GM21576 (cell line): ENCODE results near the gene DUOXA1.
"Not testable (repeated sequence)": the region's sequence is repeated elsewhere in the genome, so short reads cannot be mapped to it uniquely, and the experiment has no call there.

Source experiments
- ATAC-seq: cut with Tn5 transposase; IDR thresholded peaks from one replicate; pipeline ENCODE4 v1.9.1; 2021; ENCODE audit warnings: mild to moderate bottlenecking, moderate library complexity; ENCODE audit not compliant: unreplicated experiment

The DUOXA1 gene

DNA sequence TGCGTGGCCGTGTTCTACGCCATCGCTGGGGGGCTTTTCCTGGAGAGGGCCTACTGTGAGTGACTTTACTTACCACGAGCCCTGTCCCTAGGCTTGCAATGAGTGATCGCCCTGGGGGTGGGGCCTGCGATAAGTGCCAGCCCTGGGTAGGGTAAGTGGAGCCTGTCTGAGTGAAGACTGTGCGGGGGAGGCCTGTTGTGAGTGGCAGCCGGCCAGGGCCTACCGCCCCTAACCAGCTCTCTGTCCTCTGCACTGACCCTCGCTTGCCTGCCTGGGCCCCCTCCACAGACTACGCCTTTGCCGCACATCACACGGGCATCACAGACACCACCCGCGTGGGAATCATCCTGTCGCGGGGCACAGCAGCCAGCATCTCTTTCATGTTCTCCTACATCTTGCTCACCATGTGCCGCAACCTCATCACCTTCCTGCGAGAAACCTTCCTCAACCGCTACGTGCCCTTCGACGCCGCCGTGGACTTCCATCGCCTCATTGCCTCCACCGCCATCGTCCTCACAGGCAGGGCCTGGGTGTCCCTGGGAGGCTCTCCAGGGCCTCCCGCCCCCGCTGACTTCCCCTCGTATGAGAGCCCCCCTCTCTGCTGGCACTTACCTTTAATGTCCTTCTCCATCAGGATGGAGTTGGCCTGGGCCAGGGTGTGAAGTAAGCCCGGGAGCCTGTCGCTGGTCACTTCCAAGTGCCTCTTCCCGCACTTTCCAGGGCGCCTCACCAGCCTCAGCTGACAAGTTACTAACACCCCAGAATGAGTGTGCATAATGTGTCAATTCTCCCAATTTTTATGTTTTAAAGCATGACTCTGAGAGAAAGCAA is 22.5 kb upstream of the DUOXA1 start:
- ATAC-seq: no peak

DNA sequence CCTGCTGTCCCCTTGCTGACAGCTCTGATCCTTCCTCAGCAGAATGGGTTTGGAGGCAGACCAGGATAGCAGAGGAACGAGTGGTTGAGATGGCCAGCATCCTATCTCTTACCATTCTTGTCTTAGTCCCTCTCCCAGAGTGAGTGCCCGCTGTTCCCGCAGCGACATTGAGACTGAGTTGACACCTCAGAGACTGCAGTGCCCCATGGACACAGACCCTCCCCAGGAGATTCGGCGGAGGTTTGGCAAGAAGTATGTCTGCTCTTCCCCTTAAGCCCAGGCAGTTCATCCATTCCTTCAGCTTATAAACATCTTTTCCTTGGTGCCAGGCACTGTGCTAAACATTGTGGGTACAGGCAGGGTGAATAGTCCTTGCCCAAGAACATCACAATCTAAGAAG is 21.3 kb upstream of the DUOXA1 start:
- no peak for ATAC-seq

DNA sequence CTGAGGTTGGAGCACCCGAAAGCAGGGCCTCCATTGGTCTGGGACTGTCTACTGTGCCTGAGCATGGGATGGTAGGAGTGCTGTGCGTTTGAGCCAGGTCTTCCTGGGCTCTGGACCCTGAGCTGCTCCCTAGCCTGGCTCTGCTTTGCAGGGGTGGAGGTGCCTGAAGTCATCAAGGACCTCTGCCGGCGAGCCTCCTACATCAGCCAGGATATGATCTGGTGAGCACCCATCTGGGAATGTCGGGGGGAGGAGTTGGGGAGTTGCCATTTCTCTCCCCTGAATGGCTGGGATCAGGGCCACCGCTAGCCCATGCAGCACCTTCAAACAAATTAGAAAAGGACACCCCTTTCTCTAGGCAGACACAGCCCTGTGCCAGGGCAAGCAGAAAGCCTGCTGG is 20.8 kb upstream of the DUOXA1 start:
- no peak for ATAC-seq

DNA sequence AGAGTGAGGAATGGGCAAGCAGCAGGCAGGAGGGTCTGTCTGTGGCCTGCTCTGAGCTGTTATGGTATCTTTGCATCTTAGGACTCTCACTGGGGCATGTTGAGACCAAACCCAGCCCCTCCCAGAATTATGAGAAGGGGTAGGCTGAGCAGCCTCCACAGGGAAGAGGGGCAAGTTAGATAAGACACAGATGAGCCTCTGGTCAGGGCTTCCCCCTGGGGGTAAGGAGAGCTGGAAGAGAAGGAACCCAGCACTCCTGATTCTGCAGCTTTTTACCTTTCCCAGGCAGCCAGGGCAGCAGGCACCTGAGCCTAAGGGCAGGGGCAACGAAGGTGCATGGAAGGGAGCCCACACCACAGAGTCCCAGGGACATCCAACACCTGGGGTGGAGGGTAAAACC is 19.4 kb upstream of the DUOXA1 start:
- no peak for ATAC-seq

DNA sequence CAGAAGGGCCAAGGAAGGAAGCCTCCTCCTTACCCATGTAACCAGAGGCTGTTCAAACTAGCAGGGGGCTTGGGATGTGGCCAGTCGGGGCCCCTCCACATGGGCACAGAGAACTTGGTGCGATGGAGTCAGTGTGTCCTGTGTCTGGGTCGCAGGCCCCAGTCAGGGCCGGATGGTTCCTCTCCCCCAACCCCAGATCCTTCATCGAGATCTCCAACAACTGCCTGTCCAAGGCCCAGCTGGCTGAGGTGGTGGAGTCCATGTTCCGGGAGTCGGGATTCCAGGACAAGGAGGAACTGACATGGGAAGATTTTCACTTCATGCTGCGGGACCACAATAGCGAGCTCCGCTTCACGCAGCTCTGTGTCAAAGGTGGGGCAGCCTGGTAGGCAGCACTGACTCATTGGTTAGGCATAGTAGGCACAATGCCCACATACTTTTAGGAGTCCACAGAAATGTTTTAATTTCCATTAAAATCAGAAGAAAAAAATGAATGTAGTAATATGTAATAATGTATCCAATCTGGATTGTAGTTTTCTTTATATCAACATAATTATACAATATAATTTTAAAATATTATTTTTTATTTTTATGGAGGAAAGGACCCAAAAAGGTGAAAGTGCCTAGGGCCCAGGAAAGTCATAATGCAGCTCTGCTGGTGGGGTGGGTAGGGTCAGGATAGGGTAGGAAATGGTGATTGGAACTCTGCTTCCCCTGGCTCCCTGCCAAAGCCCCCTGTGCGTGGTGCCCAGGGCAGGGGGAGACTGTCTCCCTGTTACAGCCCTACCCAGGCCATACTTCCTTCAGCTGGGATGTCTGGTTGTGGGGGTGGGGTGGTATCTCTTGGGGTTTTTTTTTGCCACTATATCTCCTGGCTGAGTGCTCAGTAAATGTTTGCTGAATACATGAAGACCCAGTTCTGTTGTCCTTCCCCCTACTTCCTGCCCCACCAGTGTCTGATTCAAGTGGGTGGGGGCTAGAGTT is 18.7 kb upstream of the DUOXA1 start:
- no peak for ATAC-seq

DNA sequence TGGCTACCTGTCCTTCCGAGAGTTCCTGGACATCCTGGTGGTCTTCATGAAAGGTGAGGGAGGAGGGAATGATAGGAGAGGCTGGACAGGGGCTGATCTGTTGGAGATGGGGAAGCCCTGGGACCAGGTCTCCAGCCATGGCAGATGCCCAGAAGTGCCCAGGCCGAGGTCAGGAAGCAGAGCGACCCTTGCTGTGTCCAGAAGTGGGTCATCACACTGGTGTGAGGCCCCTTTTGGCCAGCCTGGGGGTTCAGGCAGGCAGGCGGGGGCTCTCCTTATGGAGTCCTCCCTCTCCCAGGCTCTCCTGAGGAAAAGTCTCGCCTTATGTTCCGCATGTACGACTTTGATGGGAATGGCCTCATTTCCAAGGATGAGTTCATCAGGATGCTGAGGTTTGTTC is 17.9 kb upstream of the DUOXA1 start:
- ATAC-seq: no peak

DNA sequence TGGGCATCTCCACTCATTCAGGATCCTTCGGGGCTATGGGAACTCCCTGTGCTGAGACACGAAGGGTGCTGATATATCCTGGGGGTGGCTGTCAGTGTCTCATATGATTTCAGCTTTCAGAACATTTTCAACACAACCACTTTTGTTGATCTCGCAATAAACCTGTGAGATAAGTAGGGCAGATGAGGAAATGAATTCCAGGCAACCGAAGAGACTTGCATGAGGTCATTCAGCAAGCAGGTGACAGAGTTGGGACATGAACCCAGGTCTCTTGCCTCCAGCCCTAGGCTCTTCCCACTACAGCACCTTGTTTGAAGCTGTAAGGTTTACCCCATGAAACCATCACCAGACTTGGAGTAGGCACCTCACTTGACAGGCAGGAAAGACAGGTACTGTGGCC is 16.7 kb upstream of the DUOXA1 start:
- no peak for ATAC-seq

DNA sequence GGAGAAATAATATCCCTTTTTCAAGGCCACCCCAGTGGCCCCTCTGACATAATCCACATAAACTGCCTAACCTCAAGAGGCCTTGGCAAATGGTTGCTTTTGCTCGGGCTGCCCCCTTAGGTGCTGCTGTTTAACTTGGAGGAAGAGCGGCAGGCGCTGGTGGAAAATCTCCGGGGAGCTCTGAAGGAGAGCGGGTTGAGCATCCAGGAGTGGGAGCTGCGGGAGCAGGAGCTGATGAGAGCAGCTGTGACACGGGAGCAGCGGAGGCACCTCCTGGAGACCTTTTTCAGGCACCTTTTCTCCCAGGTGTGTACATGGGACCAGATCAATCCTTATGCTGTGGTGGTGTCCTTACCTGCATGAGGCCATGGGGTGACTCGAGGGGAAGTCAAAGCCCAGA is 15.1 kb upstream of the DUOXA1 start:
- ATAC-seq: no peak

DNA sequence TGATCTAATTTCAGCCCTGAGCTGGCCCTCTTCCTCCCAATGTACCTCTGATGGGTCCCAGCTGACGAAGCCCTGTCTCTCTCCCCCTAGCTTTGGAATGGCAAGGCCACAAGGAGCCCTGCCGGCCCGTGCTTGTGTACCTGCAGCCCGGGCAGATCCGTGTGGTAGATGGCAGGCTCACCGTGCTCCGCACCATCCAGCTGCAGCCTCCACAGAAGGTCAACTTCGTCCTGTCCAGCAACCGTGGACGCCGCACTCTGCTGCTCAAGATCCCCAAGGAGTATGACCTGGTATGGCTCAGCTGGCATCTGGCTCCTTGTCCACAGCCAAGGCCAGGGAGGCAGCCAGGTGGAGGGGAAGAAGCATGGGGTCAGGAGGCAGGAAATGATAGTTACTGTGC is 14.3 kb upstream of the DUOXA1 start:
- no peak for ATAC-seq

DNA sequence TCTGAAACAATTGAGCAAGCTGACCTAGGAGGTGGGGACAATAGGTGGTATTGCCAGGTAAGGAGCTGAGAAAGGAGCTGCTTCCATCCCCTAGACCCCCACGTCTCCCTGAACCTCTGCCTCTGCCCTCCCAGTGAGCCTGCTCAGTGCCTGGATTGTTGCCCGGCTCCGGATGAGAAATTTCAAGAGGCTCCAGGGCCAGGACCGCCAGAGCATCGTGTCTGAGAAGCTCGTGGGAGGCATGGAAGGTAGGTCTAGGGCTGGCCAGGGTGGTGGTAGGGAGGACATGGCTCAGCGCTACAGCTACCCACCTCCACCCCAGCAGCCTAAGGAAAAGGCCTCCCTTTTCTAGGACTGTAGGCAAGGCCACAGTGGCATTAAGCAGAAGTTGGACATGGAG is 13.4 kb upstream of the DUOXA1 start:
- ATAC-seq: no peak

DNA sequence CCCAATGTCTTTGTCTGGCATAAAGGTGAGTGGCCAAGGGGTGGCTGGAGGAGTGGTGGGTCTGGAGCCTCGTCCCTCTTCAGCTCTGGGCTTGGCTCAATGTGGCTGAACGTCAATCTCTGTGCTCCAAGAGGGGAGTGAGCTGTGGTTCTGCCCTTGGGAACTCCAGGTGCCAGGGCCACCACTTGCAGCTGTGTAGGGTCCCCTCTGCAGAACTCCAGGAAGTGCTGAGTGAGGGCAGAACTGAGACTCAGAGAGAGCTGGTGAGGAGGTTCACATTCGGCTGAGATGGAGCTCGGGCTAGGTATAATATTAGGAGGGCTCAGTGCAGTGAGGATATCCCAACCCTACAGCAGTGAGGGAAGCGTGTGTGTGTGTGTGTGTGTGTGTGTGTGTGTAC is 11.7 kb upstream of the DUOXA1 start:
- no peak for ATAC-seq

DNA sequence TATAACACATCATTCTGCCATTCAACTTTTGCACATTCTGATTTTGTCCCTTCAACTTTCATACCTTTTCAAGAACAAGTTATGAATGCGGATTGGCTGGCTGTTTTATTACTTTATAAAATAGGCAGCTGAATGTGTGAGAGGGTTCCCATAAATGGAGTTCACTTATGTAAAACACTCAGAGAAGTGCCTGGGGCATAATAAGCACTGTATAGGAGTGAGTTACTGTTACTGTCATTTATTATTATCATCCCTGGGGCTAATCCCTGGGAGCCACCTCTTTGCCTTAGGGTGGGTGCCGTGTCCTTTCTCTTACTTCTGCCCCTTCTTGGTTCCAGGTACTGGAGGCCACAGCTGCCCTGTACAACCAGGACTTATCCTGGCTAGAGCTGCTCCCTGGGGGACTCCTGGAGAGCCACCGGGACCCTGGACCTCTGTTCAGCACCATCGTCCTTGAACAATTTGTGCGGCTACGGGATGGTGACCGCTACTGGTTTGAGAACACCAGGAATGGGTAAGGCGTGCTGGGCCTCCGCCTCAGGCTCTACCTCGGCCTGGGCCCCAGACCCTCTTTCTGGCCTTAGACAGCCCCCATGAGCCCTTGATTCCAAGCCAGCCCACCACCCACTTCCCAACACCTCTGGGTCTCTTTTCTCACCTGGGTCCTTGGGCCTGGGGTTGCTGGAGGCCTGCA is 11.0 kb upstream of the DUOXA1 start:
- ATAC-seq: no peak

DNA sequence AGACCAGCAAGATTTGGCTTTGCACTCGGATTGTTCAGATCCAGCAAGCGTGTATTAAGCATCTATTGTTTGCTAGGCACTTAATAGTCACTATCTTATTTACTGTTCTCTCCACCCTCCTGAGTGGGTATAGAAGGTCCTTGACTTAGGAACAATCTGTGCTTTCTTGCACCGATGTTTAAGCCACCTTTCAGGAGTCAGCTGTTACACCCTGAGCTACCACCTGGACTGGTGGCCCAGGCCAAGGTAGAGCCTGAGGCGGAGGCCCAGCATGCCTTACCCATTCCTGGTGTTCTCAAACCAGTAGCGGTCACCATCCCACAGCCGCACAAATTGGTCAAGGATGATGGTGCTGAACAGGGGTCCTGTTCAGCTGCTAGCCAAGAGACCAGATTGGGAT is 10.1 kb upstream of the DUOXA1 start:
- no peak for ATAC-seq

DNA sequence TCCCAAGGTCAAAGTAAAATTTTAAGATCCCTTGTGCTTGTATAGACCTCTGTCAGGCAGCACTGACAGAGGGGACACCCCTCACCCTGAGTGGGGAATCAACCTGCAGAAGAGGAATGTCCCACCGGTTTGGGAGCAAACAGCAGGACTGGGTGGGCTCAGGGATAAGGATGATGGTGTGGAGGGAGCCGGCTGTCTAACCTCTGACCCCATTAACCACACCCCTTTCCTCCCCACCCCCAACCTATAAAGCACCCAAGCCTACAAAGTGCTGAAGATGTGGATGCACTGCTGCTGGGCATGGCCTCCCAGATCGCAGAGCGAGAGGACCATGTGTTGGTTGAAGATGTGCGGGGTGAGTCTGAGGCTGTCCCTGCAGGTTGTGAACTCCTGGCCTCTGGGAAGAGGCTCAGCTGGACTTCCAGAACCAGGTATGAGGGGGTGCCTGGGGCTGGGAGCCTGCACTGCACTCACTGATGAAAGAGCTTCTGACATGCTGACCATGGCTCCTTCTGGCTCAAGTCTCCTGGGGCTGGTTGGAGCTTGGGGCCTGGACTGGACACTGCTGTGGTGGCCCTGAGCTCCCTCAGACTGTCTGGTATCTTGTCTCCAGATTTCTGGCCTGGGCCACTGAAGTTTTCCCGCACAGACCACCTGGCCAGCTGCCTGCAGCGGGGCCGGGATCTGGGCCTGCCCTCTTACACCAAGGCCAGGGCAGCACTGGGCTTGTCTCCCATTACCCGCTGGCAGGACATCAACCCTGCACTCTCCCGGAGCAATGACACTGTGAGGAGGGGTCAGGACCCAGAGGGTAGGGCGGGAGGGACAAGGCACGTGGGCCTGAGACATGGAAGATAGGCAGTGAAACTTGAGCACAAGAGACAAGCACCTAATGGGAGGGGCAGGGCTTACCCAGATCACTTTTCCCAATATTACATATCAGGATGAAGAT is 9.4 kb upstream of the DUOXA1 start:
- ATAC-seq: no peak

DNA sequence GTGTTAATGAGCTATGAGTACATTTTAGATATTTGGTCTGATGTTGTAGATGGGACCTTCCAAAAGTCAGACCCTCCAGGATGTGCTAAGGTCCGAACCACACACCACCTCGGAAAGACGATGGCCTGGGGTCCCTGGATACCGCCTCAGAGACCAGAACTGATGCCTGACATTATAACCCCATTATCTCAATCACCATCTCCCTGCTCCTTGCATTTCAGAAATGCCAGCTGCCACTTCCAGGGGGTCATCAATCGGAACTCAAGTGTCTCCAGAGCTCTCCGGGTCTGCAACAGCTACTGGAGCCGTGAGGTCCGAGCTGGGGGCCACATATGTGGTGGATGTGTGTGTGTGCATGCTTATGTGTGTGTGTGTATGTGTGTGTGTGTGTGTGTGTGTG is 8.0 kb upstream of the DUOXA1 start:
- ATAC-seq: no peak

DNA sequence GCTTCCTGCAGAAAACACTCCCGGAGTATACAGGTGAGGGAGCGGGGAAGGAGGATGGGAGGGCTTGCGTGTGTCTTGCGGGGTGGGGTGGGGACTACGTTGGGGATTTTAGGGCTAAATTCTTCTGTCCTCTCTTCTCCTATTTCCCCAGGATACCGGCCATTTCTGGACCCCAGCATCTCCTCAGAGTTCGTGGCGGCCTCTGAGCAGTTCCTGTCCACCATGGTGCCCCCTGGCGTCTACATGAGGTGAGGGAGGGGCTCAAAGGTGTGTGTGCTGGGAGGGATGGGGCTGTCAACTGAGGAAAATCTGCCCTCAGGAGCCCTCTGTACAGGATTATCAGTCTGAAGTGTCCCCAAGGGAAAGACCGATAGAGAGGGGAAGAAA is 6.7 kb upstream of the DUOXA1 start:
- no peak for ATAC-seq

DNA sequence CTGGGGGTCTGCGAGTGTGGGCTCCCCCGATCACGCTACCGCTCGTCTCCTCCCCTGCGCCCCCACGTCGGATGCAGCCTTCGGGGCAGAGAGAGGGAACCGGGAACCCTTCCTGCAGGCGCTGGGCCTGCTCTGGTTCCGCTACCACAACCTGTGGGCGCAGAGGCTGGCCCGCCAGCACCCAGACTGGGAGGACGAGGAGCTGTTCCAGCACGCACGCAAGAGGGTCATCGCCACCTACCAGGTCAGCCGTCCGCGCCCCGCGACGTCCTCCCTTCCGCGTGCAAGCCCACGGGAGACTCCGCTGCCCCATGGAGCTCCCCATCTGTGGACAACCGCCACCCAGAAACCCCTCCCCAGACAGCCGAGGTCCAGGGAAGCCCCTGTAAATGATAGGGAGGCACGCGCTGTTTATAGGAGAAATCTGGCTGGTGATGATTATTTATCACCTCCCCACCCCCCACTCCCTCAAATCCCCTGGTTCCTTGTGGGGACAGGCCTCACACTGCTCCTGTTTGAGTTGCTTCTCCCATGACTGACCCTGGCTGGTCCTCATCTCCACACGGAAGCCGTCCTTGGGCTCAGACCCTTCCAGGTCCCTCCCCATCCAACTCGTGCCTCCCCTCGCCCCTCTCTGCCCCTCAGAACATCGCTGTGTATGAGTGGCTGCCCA is 6.2 kb upstream of the DUOXA1 start:
- ATAC-seq: not testable (repeated sequence)

DNA sequence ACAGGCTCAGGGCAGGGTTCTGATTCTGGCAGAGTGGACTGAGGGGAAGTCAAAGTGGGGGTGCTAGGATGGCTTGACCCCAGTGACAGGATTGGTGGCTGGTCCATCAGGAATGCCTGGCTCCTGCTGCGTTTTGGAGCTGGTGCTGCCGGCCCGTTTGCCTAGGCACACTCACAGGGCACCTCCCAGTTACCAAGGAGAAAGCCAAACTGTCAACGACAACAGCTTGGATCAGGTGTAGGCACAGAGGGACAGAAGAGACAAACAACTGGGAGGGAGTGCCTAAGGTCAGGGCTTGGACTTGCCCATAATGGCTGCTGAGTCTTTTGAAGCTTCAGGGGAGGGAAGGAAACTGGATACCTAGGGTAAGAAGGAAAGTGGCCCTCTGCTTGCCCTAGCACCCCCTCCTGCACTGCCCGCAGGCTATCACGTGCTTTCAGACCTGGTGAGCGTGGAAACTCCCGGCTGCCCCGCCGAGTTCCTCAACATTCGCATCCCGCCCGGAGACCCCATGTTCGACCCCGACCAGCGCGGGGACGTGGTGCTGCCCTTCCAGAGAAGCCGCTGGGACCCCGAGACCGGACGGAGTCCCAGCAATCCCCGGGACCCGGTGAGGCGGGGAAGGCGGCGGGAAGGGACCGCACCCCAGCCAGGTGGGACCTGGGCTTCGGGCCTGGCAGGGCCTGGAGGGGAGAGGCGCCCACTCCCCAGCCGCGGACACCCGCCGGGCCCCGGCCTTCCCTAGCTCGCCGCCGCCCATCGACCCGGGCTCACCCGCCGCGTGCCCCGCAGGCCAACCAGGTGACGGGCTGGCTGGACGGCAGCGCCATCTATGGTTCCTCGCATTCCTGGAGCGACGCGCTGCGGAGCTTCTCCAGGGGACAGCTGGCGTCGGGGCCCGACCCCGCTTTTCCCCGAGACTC is 5.3 kb upstream of the DUOXA1 start:
- no peak for ATAC-seq

DNA sequence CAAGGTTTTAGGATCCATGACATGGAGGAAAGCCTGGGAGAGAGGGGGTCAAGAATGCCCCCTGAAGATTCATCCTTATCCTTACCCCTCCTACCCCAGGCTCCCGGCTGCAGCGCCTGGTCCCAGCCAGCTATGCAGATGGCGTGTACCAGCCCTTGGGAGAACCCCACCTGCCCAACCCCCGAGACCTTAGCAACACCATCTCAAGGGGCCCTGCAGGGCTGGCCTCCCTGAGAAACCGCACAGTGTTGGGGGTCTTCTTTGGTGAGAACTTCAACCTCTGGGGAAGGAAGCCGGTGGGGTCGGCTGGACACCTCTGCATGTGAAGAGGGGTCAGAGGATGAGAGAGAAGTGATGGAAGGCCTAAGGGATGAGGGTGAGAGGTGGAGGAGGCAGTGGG is 4.4 kb upstream of the DUOXA1 start:
- no peak for ATAC-seq
